KMS-11 (cell line): ENCODE results near the gene DRC7.

ENCODE experiments used
- H2AFZ ChIP-seq: fragments of 200-600 bp; sonication (generic); 2 replicates; pipeline ENCODE4 v1.6.1; 2016; ENCODE audit warnings: antibody characterized with exemption, mixed run types, low read depth
- H3K27ac ChIP-seq: fragments of 200-600 bp; sonication (generic); 2 replicates; pipeline ENCODE4 v1.6.1; 2016; ENCODE audit warnings: mild to moderate bottlenecking, mixed run types
- H3K27me3 ChIP-seq: fragments of 200-600 bp; sonication (generic); 2 replicates; pipeline ENCODE4 v1.6.1; 2017; ENCODE audit warnings: mild to moderate bottlenecking, low read depth, mixed run types, moderate library complexity; ENCODE audit not compliant: insufficient read depth
- H3K36me3 ChIP-seq: fragments of 200-600 bp; sonication (generic); 2 replicates; pipeline ENCODE4 v1.6.1; 2017; ENCODE audit warnings: mild to moderate bottlenecking, mixed run types; ENCODE audit not compliant: insufficient read depth
- H3K4me1 ChIP-seq: fragments of 200-600 bp; sonication (generic); 2 replicates; pipeline ENCODE4 v1.6.1; 2016; ENCODE audit warnings: mild to moderate bottlenecking, low read depth, mixed run types; ENCODE audit not compliant: poor library complexity, severe bottlenecking
- H3K4me2 ChIP-seq: fragments of 200-600 bp; sonication (generic); 2 replicates; pipeline ENCODE4 v1.7.0; 2016; ENCODE audit warnings: mild to moderate bottlenecking, mixed run types
- H3K4me3 ChIP-seq: fragments of 200-600 bp; sonication (generic); IDR thresholded peaks from 2 replicates; pipeline ENCODE4 v1.6.1; 2017; ENCODE audit warnings: low read depth, low read length, mixed read lengths; ENCODE audit not compliant: insufficient read depth
- H3K79me2 ChIP-seq: fragments of 200-600 bp; sonication (generic); 2 replicates; pipeline ENCODE4 v1.6.1; 2016; ENCODE audit warnings: low read depth, mixed run types; ENCODE audit not compliant: insufficient read depth
- H3K9ac ChIP-seq: fragments of 200-600 bp; sonication (generic); 2 replicates; pipeline ENCODE4 v1.6.1; 2016; ENCODE audit warnings: mild to moderate bottlenecking, mixed run types
- H4K20me1 ChIP-seq: fragments of 200-600 bp; sonication (generic); 2 replicates; pipeline ENCODE4 v1.6.1; 2016; ENCODE audit warnings: mild to moderate bottlenecking, mixed run types; ENCODE audit not compliant: insufficient read depth
- TF ChIP-seq, protein P1 (sequence below): fragments of 200-600 bp; sonication (generic); conservative IDR thresholded peaks from 2 replicates; pipeline ENCODE4 v1.6.1; 2017; ENCODE audit warnings: low read depth, mild to moderate bottlenecking, antibody characterized with exemption, low read length, moderate library complexity, mixed read lengths

Gene DRC7

DNA sequence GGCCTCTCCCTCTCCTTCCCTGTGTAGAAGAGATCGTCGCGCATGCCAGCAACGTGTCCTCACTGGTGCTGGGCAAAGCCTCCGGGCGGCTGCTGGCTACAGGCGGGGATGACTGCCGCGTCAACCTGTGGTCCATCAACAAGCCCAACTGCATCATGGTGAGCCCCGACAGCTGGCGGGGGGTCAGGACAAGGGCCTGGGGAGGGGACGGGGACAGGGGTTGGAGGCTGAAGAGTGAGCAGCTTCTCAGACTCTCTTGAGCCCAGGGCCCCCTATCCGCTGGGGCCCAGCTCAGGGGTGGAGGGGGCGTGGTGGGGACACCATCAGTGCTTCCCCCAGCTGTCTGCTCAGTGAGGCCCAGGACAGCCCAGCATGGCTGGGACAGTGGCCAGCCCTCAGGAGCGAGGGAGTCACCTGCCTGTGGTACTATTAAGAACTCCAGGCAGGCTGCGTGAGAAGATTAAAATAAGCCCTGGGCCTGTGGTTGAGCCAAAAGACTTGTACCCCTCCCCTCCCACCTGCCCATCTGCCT lies 47.1 kb downstream of the DRC7 start:
- Histone ChIP-seq H3K9ac (no peak overlapping the region), H3K27ac (no peak overlapping the region)
- TF ChIP-seq, protein P1, sequence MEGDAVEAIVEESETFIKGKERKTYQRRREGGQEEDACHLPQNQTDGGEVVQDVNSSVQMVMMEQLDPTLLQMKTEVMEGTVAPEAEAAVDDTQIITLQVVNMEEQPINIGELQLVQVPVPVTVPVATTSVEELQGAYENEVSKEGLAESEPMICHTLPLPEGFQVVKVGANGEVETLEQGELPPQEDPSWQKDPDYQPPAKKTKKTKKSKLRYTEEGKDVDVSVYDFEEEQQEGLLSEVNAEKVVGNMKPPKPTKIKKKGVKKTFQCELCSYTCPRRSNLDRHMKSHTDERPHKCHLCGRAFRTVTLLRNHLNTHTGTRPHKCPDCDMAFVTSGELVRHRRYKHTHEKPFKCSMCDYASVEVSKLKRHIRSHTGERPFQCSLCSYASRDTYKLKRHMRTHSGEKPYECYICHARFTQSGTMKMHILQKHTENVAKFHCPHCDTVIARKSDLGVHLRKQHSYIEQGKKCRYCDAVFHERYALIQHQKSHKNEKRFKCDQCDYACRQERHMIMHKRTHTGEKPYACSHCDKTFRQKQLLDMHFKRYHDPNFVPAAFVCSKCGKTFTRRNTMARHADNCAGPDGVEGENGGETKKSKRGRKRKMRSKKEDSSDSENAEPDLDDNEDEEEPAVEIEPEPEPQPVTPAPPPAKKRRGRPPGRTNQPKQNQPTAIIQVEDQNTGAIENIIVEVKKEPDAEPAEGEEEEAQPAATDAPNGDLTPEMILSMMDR: no peak

DNA sequence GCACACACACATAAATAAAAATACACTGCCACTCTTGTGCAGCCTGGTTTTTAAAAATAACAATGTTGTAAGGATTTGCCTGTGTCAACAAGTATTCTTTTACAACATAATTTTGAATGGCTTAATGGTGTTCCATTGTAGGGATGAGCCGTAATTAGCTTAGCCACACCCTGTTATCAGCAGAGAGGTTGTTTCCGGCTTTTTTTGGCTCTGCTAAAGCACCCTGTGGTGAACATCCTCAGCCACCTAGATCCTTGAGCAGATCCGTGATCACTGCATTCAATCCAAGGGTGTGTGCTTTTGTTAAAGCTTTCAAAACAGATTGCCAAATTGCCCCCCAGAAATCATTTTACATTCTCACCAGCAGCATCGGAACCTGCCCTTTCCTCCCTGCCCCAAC lies 47.9 kb downstream of the DRC7 start:
- Histone ChIP-seq H3K79me2 (no peaks in the 10 kb centered on the region), H3K9ac (no peak overlapping the region), H3K27ac (no peak overlapping the region), H3K4me2 (no peak overlapping the region), H4K20me1 (no peaks in the 10 kb centered on the region), H2AFZ (no peak overlapping the region), H3K36me3 (no peaks in the 10 kb centered on the region), H3K4me3 (no peak overlapping the region), H3K4me1 (no peaks in the 10 kb centered on the region), H3K27me3 (no peaks in the 10 kb centered on the region)
- TF ChIP-seq, protein P1: no peak

More for the DNA sequence above, 47.1 kb downstream of the DRC7 start:
- H3K79me2 ChIP-seq: no peaks in the 10 kb centered on the region
- no peak overlapping the region for H3K4me3 ChIP-seq
- H3K27me3 ChIP-seq: no peaks in the 10 kb centered on the region
- no peak overlapping the region for H3K4me2 ChIP-seq
- no peaks in the 10 kb centered on the region for H3K36me3 ChIP-seq
- H2AFZ ChIP-seq: no peak overlapping the region
- H3K4me1 ChIP-seq: peaks cover 7% of the 10 kb centered on the region
- H4K20me1 ChIP-seq: no peaks in the 10 kb centered on the region

DNA sequence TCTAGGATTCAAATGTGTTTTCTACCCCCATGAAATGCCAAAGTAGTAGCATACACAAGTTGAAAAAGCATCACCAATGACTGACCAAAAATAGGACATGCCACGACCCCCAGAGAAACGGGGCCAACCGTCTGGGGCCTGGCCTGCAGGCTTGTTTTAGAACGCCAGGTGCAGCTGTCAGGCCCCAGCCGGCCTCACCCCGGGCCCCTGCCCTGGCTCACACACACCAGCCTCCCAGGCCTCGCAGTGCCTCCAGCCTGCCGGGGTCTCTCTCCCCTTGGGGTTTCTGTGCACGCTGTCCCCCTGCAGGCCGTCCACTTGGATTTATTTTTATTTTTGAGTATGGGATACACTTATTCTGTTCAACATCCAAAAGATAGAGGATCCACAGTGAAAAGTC lies 48.9 kb downstream of the DRC7 start:
- TF ChIP-seq, protein P1: no peak
- no peak overlapping the region for H3K9ac ChIP-seq
- H3K27me3 ChIP-seq: no peaks in the 10 kb centered on the region
- no peak overlapping the region for H3K4me2 ChIP-seq
- no peak overlapping the region for H3K4me3 ChIP-seq
- H3K79me2 ChIP-seq: no peaks in the 10 kb centered on the region
- H3K27ac ChIP-seq: no peak overlapping the region
- no peaks in the 10 kb centered on the region for H4K20me1 ChIP-seq
- H3K36me3 ChIP-seq: no peaks in the 10 kb centered on the region
- H3K4me1 ChIP-seq: no peaks in the 10 kb centered on the region
- H2AFZ ChIP-seq: no peak overlapping the region

DNA sequence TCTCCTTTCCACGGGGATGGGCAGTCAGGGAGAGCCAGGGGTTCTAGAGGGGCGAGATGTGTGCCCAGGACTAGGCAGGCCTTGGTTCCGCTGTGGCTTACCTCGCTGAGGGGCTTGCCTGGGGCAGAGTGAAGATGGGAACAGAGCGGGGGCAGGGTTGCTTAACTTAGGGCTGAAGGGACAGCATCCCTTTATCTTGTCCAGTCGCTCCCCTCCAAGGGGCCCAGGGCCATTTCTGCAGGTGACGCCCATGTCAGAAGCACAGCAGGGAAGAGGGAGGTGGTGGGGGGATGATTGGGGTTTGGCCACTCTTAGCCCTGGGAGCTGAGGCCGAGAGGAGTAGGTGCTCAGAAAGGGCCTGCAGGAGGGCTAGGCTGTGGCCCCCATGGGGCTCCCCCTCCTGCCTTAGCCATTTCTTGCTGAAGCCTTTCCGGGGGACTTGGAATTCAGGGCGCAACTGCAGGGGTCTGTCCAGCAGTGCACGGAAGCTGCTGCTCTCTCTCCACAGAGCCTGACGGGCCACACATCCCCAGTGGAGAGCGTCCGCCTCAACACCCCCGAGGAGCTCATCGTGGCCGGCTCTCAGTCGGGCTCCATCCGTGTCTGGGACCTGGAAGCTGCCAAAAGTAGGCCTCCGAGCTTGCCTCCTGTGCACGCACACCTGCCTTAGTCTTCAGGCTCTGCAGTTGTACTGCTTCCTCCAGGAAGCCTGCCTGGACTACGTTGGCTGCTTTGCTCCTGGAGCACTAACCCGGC lies 49.5 kb downstream of the DRC7 start:
- Histone ChIP-seq H3K9ac (no peak overlapping the region), H3K4me3 (no peak overlapping the region), H2AFZ (no peak overlapping the region), H4K20me1 (no peaks in the 10 kb centered on the region), H3K36me3 (no peaks in the 10 kb centered on the region), H3K27me3 (no peaks in the 10 kb centered on the region), H3K27ac (no peak overlapping the region), H3K79me2 (no peaks in the 10 kb centered on the region), H3K4me1 (no peaks in the 10 kb centered on the region), H3K4me2 (no peak overlapping the region)
- TF ChIP-seq, protein P1: no peak
